Measurements from ENCODE around the gene WDR82. TPM values are rescaled to one million over a fixed set of nuclear protein-coding genes. Genes with fewer than 3 reads are reported as not detected.

Gene WDR82
- polyA plus RNA-seq, 5 donors: 96.6 to 114 (median 106) TPM

GRCh38 chr3:52259448-52259847 lies 19.0 kb downstream of the WDR82 start:
- no peak for DNase-seq

DNA sequence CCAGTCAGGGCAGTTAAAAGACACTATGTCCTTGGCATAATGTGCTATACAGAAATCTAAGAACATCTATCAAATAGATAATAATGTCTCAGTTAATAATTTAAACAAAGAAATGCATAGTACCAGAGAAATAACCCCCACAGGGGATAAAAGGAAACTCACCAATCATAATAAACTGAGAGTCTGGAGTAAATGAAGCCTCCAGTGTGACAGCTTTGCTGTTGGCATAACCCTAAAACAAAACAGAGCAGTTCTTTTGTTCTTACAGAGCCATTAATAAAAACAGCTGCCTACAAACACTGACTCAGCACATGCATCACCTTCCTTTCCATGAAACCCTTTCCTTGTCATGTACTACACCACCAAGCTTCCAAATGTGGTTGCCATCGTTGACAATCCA lies 19.4 kb downstream of the WDR82 start:
- DNase-seq: no peak

DNA sequence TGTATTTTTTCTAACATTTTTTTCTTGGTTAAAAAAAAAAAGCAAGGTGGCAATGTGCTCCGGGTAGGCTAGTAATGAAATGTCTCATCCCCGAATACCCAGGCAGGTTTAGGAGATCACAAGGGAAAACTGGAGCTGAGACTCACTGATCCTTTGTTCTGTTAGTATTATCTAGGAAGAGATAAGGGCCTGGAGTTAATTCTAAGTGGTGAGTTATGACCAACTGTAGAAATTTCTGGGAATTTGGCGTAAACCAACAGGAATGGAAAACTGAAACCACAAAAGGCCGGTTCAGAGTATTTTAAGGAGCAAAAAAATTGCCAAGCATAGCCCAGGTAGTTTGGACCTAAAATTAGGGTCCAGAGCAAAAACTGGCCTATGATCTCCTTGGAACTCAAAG lies 20.5 kb downstream of the WDR82 start:
- no peak for DNase-seq

- no peak for DNase-seq
Observed at GRCh38 chr3:52256622-52257021, 21.8 kb downstream of the WDR82 start.

DNA sequence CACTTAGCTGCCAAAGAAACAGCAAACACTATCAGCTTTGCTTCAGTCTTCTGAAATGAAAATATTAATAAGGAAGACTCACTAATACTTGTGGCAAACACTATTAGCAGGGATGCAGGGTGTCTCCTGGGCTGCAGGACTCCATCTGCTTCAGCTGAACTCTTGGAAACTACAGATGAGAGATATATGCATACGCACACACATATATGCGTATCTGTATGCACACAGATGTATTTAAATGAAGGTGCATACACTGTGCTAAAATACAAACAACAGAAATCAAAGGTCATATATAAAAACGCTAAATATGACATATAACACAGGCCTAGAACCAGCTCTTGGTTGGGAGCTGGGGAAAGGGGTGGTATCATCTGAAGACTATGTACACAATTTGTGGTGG lies 22.3 kb downstream of the WDR82 start:
- DNase-seq: no peak

- no peak for DNase-seq
Observed at GRCh38 chr3:52254608-52255007, 23.8 kb downstream of the WDR82 start.

DNA sequence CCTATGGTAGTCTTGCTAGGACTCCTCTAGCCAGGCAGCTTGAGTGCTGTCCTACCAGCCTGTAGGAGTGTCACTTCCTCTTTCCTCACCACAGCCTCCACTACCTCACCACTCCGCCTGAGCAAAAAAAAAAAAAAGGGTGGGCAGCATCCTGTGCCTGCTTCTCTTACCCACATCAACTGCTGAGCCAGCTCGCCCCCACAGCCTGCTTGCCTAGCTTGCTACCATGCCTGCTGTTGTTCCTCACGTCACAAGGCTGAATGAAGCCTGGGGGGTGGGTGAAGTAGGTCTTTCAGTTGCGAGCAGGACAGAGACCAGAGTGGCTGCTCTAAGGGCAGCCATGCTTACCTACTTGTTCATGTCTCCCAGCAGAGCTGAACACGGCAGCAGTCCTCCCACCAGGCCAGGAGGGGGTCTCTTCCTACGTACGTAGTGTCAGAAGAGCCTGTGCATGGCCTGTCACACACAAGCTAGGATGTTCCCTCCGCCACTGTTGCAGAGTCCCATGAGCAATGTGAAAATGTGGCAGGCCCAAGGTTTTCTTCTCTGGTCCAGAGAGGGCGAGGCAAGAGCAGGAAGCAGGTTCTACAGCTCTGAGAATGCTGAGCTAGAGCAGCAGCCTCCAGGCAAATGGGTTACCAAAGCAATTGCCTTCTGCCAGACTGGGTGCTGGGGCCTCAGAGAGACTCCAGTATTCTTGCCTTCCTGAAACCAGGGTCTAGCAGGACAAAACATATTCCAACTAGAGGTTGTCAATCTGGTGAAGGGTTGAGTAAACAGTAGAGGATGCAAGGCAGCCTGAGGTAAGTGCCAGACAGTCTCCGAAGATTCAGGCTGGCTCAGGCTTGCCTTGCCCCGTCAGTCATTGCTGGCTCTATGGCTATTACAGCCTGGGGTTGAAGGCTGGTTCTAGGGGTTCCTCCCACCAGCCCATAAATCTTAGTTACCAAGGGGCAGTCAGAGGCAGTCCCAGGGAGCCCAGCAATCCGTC lies 24.8 kb downstream of the WDR82 start:
- no peak for DNase-seq

DNA sequence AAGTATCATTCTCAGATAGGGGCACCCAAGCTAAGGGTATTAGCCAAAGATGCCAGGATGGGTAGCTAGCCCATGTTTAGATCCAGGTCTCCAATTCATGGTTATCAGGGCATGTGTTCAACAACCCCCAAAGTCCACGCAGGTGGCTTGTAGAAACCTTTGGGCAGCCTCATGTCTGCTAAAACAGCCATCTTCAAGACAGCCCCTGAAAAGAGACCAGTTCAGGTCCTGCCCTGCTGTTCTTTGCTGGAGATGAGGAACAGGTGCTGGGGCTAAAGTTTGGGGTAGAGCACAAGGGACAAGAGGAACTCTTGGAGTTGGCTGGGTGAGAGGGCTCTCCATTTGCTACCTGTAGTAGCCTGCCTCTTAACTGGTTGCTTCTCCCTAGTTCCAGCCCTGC lies 28.3 kb downstream of the WDR82 start:
- DNase-seq: no peak

DNA sequence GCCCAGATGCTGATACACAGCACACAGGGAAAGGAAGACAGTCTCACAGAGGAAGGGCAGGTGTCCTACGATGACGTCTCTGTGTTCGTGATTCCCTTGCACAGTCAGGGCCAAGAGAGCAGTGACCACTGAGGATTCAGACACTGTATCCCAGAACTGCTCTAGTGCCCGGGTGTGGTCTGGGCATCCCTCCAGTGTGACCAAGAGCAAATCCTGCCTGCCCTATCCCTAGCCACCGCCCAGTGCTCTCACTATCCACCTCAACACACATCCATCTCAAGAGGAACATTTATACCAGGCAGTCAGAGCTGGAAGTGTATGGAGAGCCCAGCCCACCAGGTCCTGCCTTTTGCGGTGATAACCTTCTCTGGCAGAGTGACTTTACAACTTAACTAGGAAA lies 28.8 kb downstream of the WDR82 start:
- DNase-seq: no peak

- no peak for DNase-seq
Observed at GRCh38 chr3:52248816-52249547, 29.5 kb downstream of the WDR82 start.

DNA sequence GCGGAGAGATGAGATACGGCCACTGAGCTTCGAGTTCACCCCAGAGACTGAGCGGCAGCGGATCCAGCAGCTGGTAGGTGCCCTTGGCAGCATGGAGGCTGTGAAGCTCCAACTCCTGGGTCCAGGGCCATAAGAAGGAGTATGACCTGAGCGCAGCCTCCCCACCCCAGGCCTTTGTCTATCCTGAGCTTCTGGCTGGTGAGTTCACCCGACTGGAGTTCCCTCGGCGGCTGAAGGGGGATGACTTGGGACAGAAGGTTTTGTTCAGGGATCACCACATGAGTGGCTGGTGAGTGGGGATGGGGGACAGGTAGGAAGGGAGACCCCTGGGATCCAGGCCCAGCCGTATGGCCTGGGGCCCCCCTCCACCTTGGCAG lies 30.3 kb downstream of the WDR82 start:
- DNase-seq: no peak

- no peak for DNase-seq
Observed at GRCh38 chr3:52247409-52248164, 30.9 kb downstream of the WDR82 start.

- DNase-seq: no peak
Observed at GRCh38 chr3:52246728-52247408, 31.6 kb downstream of the WDR82 start.

DNA sequence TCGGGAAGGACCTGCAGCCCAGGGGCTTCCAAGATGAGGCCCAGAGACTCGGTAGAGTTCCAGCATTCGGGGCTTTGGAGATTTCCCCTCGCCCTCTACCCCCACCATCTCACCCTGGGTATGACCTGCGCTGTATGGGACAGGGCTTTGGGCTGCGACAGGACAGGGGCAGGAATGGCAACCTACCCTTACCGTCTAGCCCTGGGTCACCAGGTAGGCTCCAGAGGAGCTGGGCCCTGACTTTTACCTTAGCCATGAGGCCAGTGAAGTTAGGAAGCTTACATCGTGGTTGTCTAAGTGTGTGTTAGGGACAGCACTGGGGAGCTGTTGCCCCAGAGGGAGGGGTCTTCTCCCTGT lies 32.2 kb downstream of the WDR82 start:
- no peak for DNase-seq

- peak in 1 of 2 donors; percentile 56 for DNase-seq
Observed at GRCh38 chr3:52245322-52246263, 32.9 kb downstream of the WDR82 start, which contains the start of gene PPM1M. Gene PPM1M, plus strand, starts transcription at chr3:52245759. Its CDS starts 66 bp downstream, at chr3:52245825.

- DNase-seq: no peak
Observed at GRCh38 chr3:52243791-52244628, 34.4 kb downstream of the WDR82 start.

- no peak for DNase-seq
Observed at GRCh38 chr3:52242039-52242438, 36.4 kb downstream of the WDR82 start.

DNA sequence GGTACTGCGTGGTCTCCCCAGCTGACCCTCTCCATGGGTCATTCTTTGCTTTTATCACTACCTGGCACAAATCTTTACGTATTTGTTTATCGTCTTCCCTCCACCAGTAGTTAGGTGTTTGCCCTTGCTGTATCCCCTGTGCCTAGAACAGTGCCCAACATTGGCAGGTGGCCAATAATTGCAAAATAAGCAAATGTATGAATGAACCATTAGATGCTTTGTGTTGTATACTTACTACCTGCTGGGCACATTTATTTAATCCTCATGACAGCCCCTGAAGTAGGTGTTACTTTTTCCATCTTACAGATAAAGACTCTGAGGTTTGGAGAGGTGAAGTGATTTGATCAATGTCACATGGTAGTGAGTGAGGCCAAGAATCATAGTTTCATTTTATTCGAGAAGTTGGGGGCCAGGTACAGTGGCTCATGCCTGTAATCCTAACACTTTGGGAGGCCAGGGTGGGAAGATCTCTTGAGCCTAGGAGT lies 37.5 kb downstream of the WDR82 start:
- no peak for DNase-seq

Data from right lung (tissue), 5 donors.